ENCODE data around the gene SLC12A3. TPM values are rescaled to one million over a fixed set of nuclear protein-coding genes. Genes with fewer than 3 reads are reported as not detected.

SLC12A3 gene
- polyA plus RNA-seq, 3 donors, result 0.03 TPM; not detected in 2

DNA sequence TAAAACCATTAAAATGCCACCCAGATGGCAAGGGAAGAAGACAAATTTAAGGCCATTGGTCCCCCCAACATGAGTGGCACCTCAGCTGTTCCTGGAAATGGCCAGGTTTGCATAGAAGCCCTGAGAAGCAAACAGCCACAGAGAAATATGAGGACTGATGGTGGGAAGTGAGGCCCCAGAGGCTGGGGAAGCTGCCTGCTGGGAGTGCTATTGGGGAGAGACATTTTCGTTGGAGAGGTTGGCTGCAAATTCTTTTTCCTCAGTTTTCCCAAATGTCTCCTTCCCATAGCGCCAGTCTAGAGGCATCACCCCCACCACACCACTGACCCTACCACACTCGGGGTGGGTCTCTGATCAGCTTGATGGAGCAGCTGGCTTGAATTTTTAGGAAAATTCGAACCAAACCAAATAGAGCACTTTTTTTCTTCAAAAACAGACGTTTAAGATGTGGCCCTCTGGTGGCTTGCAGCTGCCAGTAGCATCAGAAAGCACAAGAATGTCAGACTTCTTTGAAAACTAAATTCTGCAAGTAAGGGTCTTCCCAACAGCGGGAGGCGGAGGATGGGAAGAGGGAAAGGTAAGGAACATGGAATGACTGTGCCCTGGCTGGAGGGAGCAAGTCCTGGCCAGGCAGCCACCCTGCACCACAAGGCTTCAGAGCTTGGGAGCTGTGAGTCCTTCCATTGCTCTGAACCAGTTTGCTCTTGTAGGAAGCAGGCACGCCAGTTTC lies 13.2 kb upstream of the SLC12A3 start:
- no peak overlapping the region for H3K4me2 ChIP-seq (replicated peaks; ENCODE audit: extremely low read depth, low read length, poor library complexity, severe bottlenecking)
- DNase-seq, result no peak

GRCh38 chr16:56852401-56852730 lies 12.6 kb upstream of the SLC12A3 start:
- H3K4me3 Mint-ChIP-seq, result no peak overlapping the region
- H3K27ac ChIP-seq (ENCODE audit: low read depth in 1 of 2, low read length in 2 of 2), result no peak overlapping the region
- H3K79me2 ChIP-seq (ENCODE audit: insufficient read depth, low read length), result no peaks in the 10 kb centered on the region
- peaks cover 0 to 2% (median 0%) of the 10 kb centered on the region in 3 donors for H3K27me3 Mint-ChIP-seq (ENCODE audit: low read depth in 3 of 3)
- peak; percentile 11 for TF ChIP-seq CTCF (IDR thresholded peaks at IDR 0.05)
- peaks cover 41% of the 10 kb centered on the region for H3K4me1 Mint-ChIP-seq
- H3K36me3 Mint-ChIP-seq, result no peaks in the 10 kb centered on the region
- H3K27ac Mint-ChIP-seq, result no peak overlapping the region
- intact Hi-C loops (cut with micrococcal nuclease), result no loop called here
- no peak overlapping the region for H3K4me2 ChIP-seq (replicated peaks; ENCODE audit: extremely low read depth, low read length, poor library complexity, severe bottlenecking)
- no peak for DNase-seq
- 0% methylated on average over 1 of the region's 3 CpGs for WGBS (ENCODE audit: insufficient coverage)
- H2AFZ ChIP-seq (ENCODE audit: insufficient read depth, low read depth, low read length, poor library complexity, severe bottlenecking), result no peak overlapping the region
- H3K27me3 ChIP-seq (ENCODE audit: control insufficient read depth in 2 of 2, insufficient read depth in 2 of 2, low read length in 2 of 2), result no peaks in the 10 kb centered on the region
- no peaks in the 10 kb centered on the region for H3K36me3 ChIP-seq (replicated peaks in 1 of 2; ENCODE audit: control insufficient read depth in 1 of 2, insufficient read depth in 2 of 2, low read length in 2 of 2)
- H4K20me1 ChIP-seq (ENCODE audit: insufficient read depth, low read length), result no peaks in the 10 kb centered on the region
- no peak overlapping the region for H3K9ac ChIP-seq (ENCODE audit: insufficient read depth, low read length, poor library complexity, severe bottlenecking)
- H3K9me3 Mint-ChIP-seq, result peaks cover 0 to 4% (median 0%) of the 10 kb centered on the region in 7 donors
- peaks cover 22 to 26% of the 10 kb centered on the region in 2 donors for H3K4me1 ChIP-seq (ENCODE audit: control insufficient read depth in 1 of 2, insufficient read depth in 2 of 2, low read length in 2 of 2)
- H3K4me3 ChIP-seq (replicated peaks in 1 of 3; ENCODE audit: low read depth in 2 of 3, low read length in 3 of 3), result no peak overlapping the region
- H3K9me3 ChIP-seq (replicated peaks in 1 of 2; ENCODE audit: control insufficient read depth in 1 of 2, insufficient read depth in 1 of 2, low read length in 2 of 2), result no peaks in the 10 kb centered on the region

More for the DNA sequence above, 13.2 kb upstream of the SLC12A3 start:
- H3K79me2 ChIP-seq (ENCODE audit: insufficient read depth, low read length), result no peaks in the 10 kb centered on the region
- no peak overlapping the region for H3K27ac ChIP-seq (ENCODE audit: low read depth in 1 of 2, low read length in 2 of 2)
- no peaks in the 10 kb centered on the region for H4K20me1 ChIP-seq (ENCODE audit: insufficient read depth, low read length)
- Mint-ChIP-seq H3K27me3 (ENCODE audit: low read depth in 3 of 3) (peaks cover 0 to 2% (median 0%) of the 10 kb centered on the region in 3 donors), H3K4me1 (peaks cover 41% of the 10 kb centered on the region), H3K9me3 (peaks cover 0 to 4% (median 0%) of the 10 kb centered on the region in 7 donors), H3K36me3 (no peaks in the 10 kb centered on the region), H3K4me3 (no peak overlapping the region), H3K27ac (peak overlapping the region in 1 of 7 donors; percentile 76)
- no peaks in the 10 kb centered on the region for H3K9me3 ChIP-seq (replicated peaks in 1 of 2; ENCODE audit: control insufficient read depth in 1 of 2, insufficient read depth in 1 of 2, low read length in 2 of 2)
- intact Hi-C loops (cut with micrococcal nuclease), result no loop called here
- H3K4me3 ChIP-seq (replicated peaks in 1 of 3; ENCODE audit: low read depth in 2 of 3, low read length in 3 of 3), result no peak overlapping the region
- peaks cover 20 to 27% of the 10 kb centered on the region in 2 donors for H3K4me1 ChIP-seq (ENCODE audit: control insufficient read depth in 1 of 2, insufficient read depth in 2 of 2, low read length in 2 of 2)
- 56% methylated on average over 3 of the region's 8 CpGs for WGBS (ENCODE audit: insufficient coverage)
- no peak overlapping the region for H3K9ac ChIP-seq (ENCODE audit: insufficient read depth, low read length, poor library complexity, severe bottlenecking)
- no peak overlapping the region for H2AFZ ChIP-seq (ENCODE audit: insufficient read depth, low read depth, low read length, poor library complexity, severe bottlenecking)
- peak; percentile 43 for TF ChIP-seq CTCF (IDR thresholded peaks at IDR 0.05)
- no peaks in the 10 kb centered on the region for H3K36me3 ChIP-seq (replicated peaks in 1 of 2; ENCODE audit: control insufficient read depth in 1 of 2, insufficient read depth in 2 of 2, low read length in 2 of 2)
- H3K27me3 ChIP-seq (ENCODE audit: control insufficient read depth in 2 of 2, insufficient read depth in 2 of 2, low read length in 2 of 2), result no peaks in the 10 kb centered on the region

All from CD14-positive monocyte (primary cell).